Fibroblast of peridontal ligament (primary cell): Measurements from ENCODE around the gene PPP3CA.
"Not testable (repeated sequence)": the region's sequence is repeated elsewhere in the genome, so short reads cannot be mapped to it uniquely, and the experiment has no call there.

Experiments
- DNase-seq: peaks from one replicate; pipeline ENCODE4 v3.0.0-alpha.2; 2010; ENCODE audit errors: extremely low read depth

The PPP3CA gene

GRCh38 chr4:101217353-101218031 lies 129.8 kb downstream of the PPP3CA start:
- DNase-seq = no peak

- DNase-seq = peak; percentile 65
These were observed 136.2 kb downstream of the PPP3CA start for GRCh38 chr4:101211146-101211553.

GRCh38 chr4:101210331-101210730 lies 137.0 kb downstream of the PPP3CA start:
- no peak for DNase-seq

GRCh38 chr4:101208171-101208570 lies 139.2 kb downstream of the PPP3CA start:
- DNase-seq = no peak

GRCh38 chr4:101205916-101206315 lies 141.4 kb downstream of the PPP3CA start:
- DNase-seq = peak; percentile 62

- no peak for DNase-seq
These were observed 145.9 kb downstream of the PPP3CA start for GRCh38 chr4:101201421-101201820.

- DNase-seq = peak; percentile 97
These were observed 146.8 kb downstream of the PPP3CA start for GRCh38 chr4:101200561-101200960.

- peak; percentile 72 for DNase-seq
These were observed 147.6 kb downstream of the PPP3CA start for GRCh38 chr4:101199507-101200285.

- no peak for DNase-seq
These were observed 148.5 kb downstream of the PPP3CA start for GRCh38 chr4:101198682-101199339.

- DNase-seq = no peak
These were observed 150.0 kb downstream of the PPP3CA start for GRCh38 chr4:101197350-101197749.

- DNase-seq = no peak
These were observed 155.1 kb downstream of the PPP3CA start for GRCh38 chr4:101192244-101192643.

- DNase-seq = peak; percentile 97
These were observed 155.8 kb downstream of the PPP3CA start for GRCh38 chr4:101191302-101192098.

- no peak for DNase-seq
These were observed 156.6 kb downstream of the PPP3CA start for GRCh38 chr4:101190751-101191150.

- DNase-seq = no peak
These were observed 158.4 kb downstream of the PPP3CA start for GRCh38 chr4:101188906-101189305.

- peak; percentile 43 for DNase-seq
These were observed 159.5 kb downstream of the PPP3CA start for GRCh38 chr4:101187841-101188240.

- DNase-seq = no peak
These were observed 160.7 kb downstream of the PPP3CA start for GRCh38 chr4:101186567-101187184.

GRCh38 chr4:101184668-101185067 lies 162.7 kb downstream of the PPP3CA start:
- DNase-seq = no peak

- DNase-seq = no peak
These were observed 163.5 kb downstream of the PPP3CA start for GRCh38 chr4:101183666-101184373.

- no peak for DNase-seq
These were observed 164.1 kb downstream of the PPP3CA start for GRCh38 chr4:101183221-101183620.

GRCh38 chr4:101182688-101183087 lies 164.6 kb downstream of the PPP3CA start:
- not testable (repeated sequence) for DNase-seq

- DNase-seq = no peak
These were observed 168.6 kb downstream of the PPP3CA start for GRCh38 chr4:101178731-101179130.
